A549 treated with ZK216348 at 1 μM for 4 hours (cell line): Measurements from ENCODE around the gene FCER1A. TPM values are rescaled to one million over a fixed set of nuclear protein-coding genes. Genes with fewer than 3 reads are reported as not detected.

ENCODE experiments used
- total RNA-seq: library from RNA; stranded (reverse); fragments of 200-300 nt; extraction: Qiagen RNA extraction; gene quantifications from 5 replicates; pipeline ENCODE4 v1.2.3, GENCODE V29; 2022; ENCODE audit warnings: low read depth

The FCER1A gene
- not detected in 5 replicates for total RNA-seq

DNA sequence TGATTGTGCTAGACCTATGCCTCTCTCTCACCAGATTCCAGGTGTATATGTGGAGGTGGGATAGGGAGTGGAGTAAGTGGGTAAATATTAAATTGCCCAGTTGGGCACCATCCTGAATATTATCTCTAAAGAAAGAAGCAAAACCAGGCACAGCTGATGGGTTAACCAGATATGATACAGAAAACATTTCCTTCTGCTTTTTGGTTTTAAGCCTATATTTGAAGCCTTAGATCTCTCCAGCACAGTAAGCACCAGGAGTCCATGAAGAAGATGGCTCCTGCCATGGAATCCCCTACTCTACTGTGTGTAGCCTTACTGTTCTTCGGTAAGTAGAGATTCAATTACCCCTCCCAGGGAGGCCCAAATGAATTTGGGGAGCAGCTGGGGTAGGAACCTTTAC, at the start of gene FCER1A:
FCER1A (plus strand) TSS at position 242 of the 400 bp plus-strand sequence; CDS start at position 271, 29 bp downstream.

Other genes starting within 250 kb of the FCER1A start
- not detected in 5 replicates for gene AIM2, start 225.6 kb upstream of the FCER1A start, total RNA-seq
- gene CADM3, start 130.7 kb upstream of the FCER1A start, total RNA-seq: 0.09 to 0.26 TPM (median 0.12 TPM) in 5 replicates
- gene ACKR1, start 97.5 kb upstream of the FCER1A start, total RNA-seq: not detected in 5 replicates
- gene OR10J4, start 129.9 kb downstream of the FCER1A start, total RNA-seq: not detected in 5 replicates
- gene OR10J1, start 137.4 kb downstream of the FCER1A start, total RNA-seq: not detected in 5 replicates
- not detected in 5 replicates for gene OR10J5, start 233.7 kb downstream of the FCER1A start, total RNA-seq